HUES64 (cell line): ENCODE data around the gene DMXL1.
"Not testable (repeated sequence)": the region's sequence is repeated elsewhere in the genome, so short reads cannot be mapped to it uniquely, and the experiment has no call there.

Source experiments
- H3K27ac ChIP-seq: 2 replicates; pipeline ENCODE4 v1.7.0; 2013; ENCODE audit warnings: low read depth, low read length, inconsistent platforms
- H3K27me3 ChIP-seq: 2 replicates; pipeline ENCODE4 v1.6.1; 2013; ENCODE audit warnings: mild to moderate bottlenecking, low read length; ENCODE audit not compliant: insufficient read depth
- H3K36me3 ChIP-seq: 2 replicates; pipeline ENCODE4 v1.6.1; 2013; ENCODE audit warnings: mild to moderate bottlenecking, low read length; ENCODE audit not compliant: insufficient read depth
- H3K4me1 ChIP-seq: 2 replicates; pipeline ENCODE4 v1.6.1; 2013; ENCODE audit warnings: mild to moderate bottlenecking, low read length, moderate library complexity; ENCODE audit not compliant: insufficient read depth
- H3K4me3 ChIP-seq: 2 replicates; pipeline ENCODE4 v1.5.1; 2013; ENCODE audit warnings: mild to moderate bottlenecking, low read length, moderate library complexity
- H3K9ac ChIP-seq: 2 replicates; pipeline ENCODE4 v1.6.1; 2013; ENCODE audit warnings: mild to moderate bottlenecking, low read depth, low read length
- H3K9me3 ChIP-seq: 2 replicates; pipeline ENCODE4 v1.6.1; 2013; ENCODE audit warnings: low read depth, low read length; ENCODE audit not compliant: insufficient read depth
- WGBS: fragments of 150-250, 120-280 bp; methylation state at CpG from one replicate; pipeline ENCODE4 v1.1.7; 2013; ENCODE audit warnings: missing lambda C conversion rate; 5-methylcytosine and 5-hydroxymethylcytosine counted together

The DMXL1 gene

GRCh38 chr5:119072496-119072895, 1.6 kb downstream of the DMXL1 start:
- Histone ChIP-seq H3K9ac (peak overlapping the region; percentile 21; the same call in 1 of the 2 replicates), H3K4me3 (peak overlapping the region; percentile 71), H3K36me3 (no peaks in the 10 kb centered on the region), H3K9me3 (no peaks in the 10 kb centered on the region), H3K27me3 (no peaks in the 10 kb centered on the region), H3K4me1 (peaks cover 35% of the 10 kb centered on the region), H3K27ac (no peak overlapping the region)
- 71% methylated on average over 2 of the region's 2 CpGs for WGBS

DNA sequence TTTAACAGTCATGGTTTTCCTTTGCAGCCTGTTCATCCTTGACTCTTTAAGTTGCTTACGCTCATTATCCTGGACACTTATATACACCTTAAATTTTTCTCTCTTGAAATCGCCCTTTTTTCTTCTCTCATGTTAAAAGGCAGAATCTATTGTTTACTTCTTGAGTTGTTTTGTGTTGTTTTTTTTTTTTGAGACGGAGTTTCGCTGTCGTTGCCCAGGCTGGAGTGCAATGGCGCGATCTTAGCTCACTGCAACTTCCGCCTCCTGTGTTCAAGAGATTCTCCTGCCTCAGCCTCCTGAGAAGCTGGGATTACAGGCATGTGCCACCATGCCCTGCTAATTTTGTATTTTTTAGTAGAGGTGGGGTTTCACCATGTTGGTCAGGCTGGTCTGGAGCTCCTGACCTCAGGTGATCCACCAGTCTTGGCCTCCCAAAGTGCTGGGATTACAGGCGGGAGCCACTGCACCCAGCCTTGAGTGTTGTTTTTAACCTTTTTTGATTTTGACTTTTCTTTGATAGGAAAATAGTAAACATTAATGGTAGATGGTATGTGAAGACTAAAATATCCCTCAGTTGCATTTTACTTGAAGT, 3.0 kb downstream of the DMXL1 start:
- H3K9me3 ChIP-seq, H3K36me3 ChIP-seq, H3K27me3 ChIP-seq, H3K27ac ChIP-seq, H3K9ac ChIP-seq: not testable (repeated sequence)
- Histone ChIP-seq H3K4me3 (peak overlapping the region; percentile 71; the same call in 1 of the 2 replicates), H3K4me1 (peaks cover 45% of the 10 kb centered on the region)
- 88% methylated on average over 8 of the region's 9 CpGs for WGBS

DNA sequence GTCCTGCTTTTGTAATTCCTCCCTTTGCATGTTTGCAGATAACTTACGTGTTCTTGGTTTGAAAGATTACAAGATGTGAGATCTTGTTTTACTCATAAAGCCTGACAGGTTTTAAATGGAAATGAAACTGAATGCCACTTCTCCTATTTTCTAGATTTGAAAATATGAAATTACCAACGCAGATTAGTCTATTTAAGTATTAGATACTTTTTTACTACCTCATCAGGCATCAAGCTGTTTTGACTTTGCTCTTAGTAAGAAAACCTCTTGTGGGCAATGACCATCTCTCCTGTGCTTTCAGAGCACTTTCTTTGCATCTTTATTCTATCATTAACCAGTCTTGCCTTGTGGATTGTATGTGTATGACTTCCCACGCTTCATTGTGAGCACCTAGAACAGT, 3.5 kb downstream of the DMXL1 start:
- peaks cover 50% of the 10 kb centered on the region for H3K4me1 ChIP-seq

GRCh38 chr5:119075269-119075668, 4.4 kb downstream of the DMXL1 start:
- not testable (repeated sequence) for H3K9ac ChIP-seq

More for the DNA sequence above, 3.5 kb downstream of the DMXL1 start:
- WGBS: 78% methylated on average over 2 of the region's 3 CpGs
- Histone ChIP-seq H3K36me3 (no peaks in the 10 kb centered on the region), H3K9me3 (no peaks in the 10 kb centered on the region), H3K27ac (no peak overlapping the region), H3K27me3 (no peaks in the 10 kb centered on the region), H3K9ac (no peak overlapping the region), H3K4me3 (no peak overlapping the region)

GRCh38 chr5:119076080-119076479, 5.2 kb downstream of the DMXL1 start:
- H3K27me3 ChIP-seq: no peaks in the 10 kb centered on the region
- 87% methylated on average over 1 of the region's 1 CpG for WGBS
- no peaks in the 10 kb centered on the region for H3K36me3 ChIP-seq
- no peak overlapping the region for H3K9ac ChIP-seq
- H3K4me3 ChIP-seq: no peak overlapping the region
- H3K27ac ChIP-seq: no peak overlapping the region
- H3K9me3 ChIP-seq: no peaks in the 10 kb centered on the region
- peaks cover 64% of the 10 kb centered on the region for H3K4me1 ChIP-seq

More at GRCh38 chr5:119075269-119075668, 4.4 kb downstream of the DMXL1 start:
- 94% methylated on average over 12 of the region's 12 CpGs for WGBS
- H3K9me3 ChIP-seq, H3K4me3 ChIP-seq, H3K27ac ChIP-seq, H3K27me3 ChIP-seq, H3K36me3 ChIP-seq: not testable (repeated sequence)
- H3K4me1 ChIP-seq: peaks cover 56% of the 10 kb centered on the region

- Histone ChIP-seq H3K4me1 (peaks cover 67% of the 10 kb centered on the region), H3K4me3 (no peak overlapping the region), H3K9ac (no peak overlapping the region), H3K27ac (no peak overlapping the region), H3K9me3 (no peaks in the 10 kb centered on the region), H3K36me3 (no peaks in the 10 kb centered on the region), H3K27me3 (no peaks in the 10 kb centered on the region)
- WGBS: 91% methylated on average over 3 of the region's 5 CpGs
Observed at GRCh38 chr5:119077444-119077843, 6.6 kb downstream of the DMXL1 start.

DNA sequence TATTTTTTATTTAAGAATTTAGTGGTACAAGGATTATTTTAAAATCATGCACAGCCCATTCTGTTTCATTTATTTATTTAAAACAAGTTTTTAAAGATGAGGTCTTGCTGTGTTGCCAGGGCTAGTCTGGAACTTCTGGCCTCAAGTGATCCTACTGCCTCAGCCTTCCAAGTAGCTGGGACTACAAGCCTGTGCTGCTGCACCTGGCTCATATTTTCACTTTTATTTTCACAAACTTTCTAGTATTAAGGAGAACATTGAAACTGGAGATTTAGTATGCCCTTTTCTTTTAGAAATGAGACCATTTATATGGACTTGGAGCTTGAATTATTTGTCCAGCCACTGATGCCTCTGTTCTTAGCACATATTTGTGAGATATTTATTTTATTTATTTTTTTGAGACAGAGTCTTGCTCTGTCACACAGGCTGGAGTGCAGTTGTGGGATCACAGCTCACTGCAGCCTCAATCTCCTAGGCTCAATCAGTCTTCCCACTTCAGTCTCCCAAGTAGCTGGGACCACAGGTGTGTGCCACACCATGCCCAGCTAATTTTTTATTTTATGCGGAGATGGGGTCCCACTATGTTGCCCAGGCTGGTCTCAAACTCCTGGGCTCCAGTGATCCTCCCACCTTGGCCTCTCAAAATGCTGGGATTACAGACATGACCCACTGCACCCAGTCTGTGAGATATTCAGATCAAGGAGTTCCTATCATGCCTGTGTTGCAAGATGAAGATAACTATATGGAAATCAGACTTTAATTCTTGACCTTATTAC, 7.4 kb downstream of the DMXL1 start:
- H3K9me3 ChIP-seq: no peaks in the 10 kb centered on the region
- peaks cover 60% of the 10 kb centered on the region for H3K4me1 ChIP-seq
- peak overlapping the region; percentile 97 for H3K27ac ChIP-seq
- 86% methylated on average over 1 of the region's 1 CpG for WGBS
- no peaks in the 10 kb centered on the region for H3K36me3 ChIP-seq
- no peak overlapping the region for H3K4me3 ChIP-seq
- no peak overlapping the region; the same call in 1 of the 2 replicates for H3K9ac ChIP-seq
- H3K27me3 ChIP-seq: no peaks in the 10 kb centered on the region

- 91% methylated on average over 1 of the region's 1 CpG for WGBS
- peaks cover 54% of the 10 kb centered on the region for H3K4me1 ChIP-seq
- peak overlapping the region; percentile 64 for H3K9ac ChIP-seq
- no peaks in the 10 kb centered on the region for H3K9me3 ChIP-seq
- H3K36me3 ChIP-seq: no peaks in the 10 kb centered on the region
- H3K27ac ChIP-seq: peak overlapping the region; percentile 97
- peak overlapping the region; percentile 21 for H3K4me3 ChIP-seq
- H3K27me3 ChIP-seq: no peaks in the 10 kb centered on the region
Observed at GRCh38 chr5:119078861-119079260, 8.0 kb downstream of the DMXL1 start.

- peak overlapping the region; percentile 27 for H3K4me3 ChIP-seq
- no peaks in the 10 kb centered on the region for H3K9me3 ChIP-seq
- no peaks in the 10 kb centered on the region for H3K36me3 ChIP-seq
- peak overlapping the region; percentile 64 for H3K9ac ChIP-seq
- H3K27ac ChIP-seq: peak overlapping the region; percentile 97
- H3K27me3 ChIP-seq: no peaks in the 10 kb centered on the region
- peaks cover 48% of the 10 kb centered on the region for H3K4me1 ChIP-seq
- 14% methylated on average over 3 of the region's 3 CpGs for WGBS
Observed at GRCh38 chr5:119079318-119079921, 8.5 kb downstream of the DMXL1 start.

DNA sequence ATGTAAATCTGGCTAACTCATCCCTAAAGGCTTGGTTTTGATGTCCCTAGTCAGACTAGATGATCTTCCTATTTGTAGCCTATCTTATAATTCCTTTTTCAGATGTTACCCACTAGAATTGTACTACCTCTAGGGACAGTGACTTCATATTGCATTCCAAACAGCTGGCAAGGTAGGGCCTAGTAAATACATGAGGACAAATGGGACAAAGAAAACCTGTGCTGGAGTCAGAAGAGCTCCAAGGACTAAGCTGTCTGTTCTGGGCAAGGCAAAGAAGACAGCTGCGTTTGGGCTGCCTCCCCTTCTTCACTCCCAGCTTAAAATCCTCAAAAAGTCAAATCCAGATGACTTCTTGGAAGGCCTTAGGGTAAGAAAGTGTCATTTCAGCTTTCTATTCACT, 10.0 kb downstream of the DMXL1 start:
- peak overlapping the region; percentile 92 for H3K27ac ChIP-seq
- 32% methylated on average over 1 of the region's 1 CpG for WGBS

GRCh38 chr5:119082691-119083090, 11.8 kb downstream of the DMXL1 start:
- H3K27me3 ChIP-seq: no peaks in the 10 kb centered on the region
- no peak overlapping the region for H3K9ac ChIP-seq
- H3K9me3 ChIP-seq: peaks cover 3% of the 10 kb centered on the region; the same call in 1 of the 2 replicates
- 96% methylated on average over 2 of the region's 3 CpGs for WGBS
- no peak overlapping the region for H3K27ac ChIP-seq
- peaks cover 36% of the 10 kb centered on the region for H3K4me1 ChIP-seq
- H3K4me3 ChIP-seq: no peak overlapping the region
- H3K36me3 ChIP-seq: peaks cover 3% of the 10 kb centered on the region; the same call in 1 of the 2 replicates

More for the DNA sequence above, 10.0 kb downstream of the DMXL1 start:
- no peaks in the 10 kb centered on the region for H3K27me3 ChIP-seq
- H3K9me3 ChIP-seq: peaks cover under 1% of the 10 kb centered on the region; the same call in 1 of the 2 replicates
- peaks cover under 1% of the 10 kb centered on the region; the same call in 1 of the 2 replicates for H3K36me3 ChIP-seq
- H3K4me3 ChIP-seq: no peak overlapping the region
- H3K9ac ChIP-seq: peak overlapping the region; percentile 63; the same call in 1 of the 2 replicates
- peaks cover 42% of the 10 kb centered on the region for H3K4me1 ChIP-seq
